ENCODE results near the gene APLP1.

DNA sequence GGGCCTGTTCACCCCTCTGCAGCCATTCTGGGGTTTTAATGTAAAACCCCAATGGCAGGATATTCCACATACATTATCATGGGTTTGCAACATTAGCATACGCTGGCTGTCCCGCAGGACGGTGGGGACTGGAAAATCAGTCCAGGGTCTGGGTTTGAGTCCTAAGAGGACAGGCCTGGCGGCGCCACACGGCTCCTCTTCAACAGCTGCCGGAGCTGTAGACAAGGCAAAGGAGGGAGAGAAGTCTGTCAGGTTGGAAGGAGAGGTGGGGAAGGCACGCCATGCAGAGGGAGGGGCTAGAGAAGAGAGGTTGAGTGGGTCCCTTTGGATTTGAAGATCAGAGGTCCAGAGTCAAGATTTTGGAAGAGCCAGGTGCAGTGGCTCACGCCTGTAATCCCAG is 20.0 kb downstream of the APLP1 start:
- TF ChIP-seq POLR2AphosphoS5 (IDR thresholded peaks at IDR 0.05; ENCODE audit: insufficient read depth in 1 of 2, low read depth in 1 of 2), result no peak
- TF ChIP-seq, protein P1, sequence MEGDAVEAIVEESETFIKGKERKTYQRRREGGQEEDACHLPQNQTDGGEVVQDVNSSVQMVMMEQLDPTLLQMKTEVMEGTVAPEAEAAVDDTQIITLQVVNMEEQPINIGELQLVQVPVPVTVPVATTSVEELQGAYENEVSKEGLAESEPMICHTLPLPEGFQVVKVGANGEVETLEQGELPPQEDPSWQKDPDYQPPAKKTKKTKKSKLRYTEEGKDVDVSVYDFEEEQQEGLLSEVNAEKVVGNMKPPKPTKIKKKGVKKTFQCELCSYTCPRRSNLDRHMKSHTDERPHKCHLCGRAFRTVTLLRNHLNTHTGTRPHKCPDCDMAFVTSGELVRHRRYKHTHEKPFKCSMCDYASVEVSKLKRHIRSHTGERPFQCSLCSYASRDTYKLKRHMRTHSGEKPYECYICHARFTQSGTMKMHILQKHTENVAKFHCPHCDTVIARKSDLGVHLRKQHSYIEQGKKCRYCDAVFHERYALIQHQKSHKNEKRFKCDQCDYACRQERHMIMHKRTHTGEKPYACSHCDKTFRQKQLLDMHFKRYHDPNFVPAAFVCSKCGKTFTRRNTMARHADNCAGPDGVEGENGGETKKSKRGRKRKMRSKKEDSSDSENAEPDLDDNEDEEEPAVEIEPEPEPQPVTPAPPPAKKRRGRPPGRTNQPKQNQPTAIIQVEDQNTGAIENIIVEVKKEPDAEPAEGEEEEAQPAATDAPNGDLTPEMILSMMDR (IDR thresholded peaks at IDR 0.05), result no peak
- no peak for TF ChIP-seq POLR2A (IDR thresholded peaks at IDR 0.05)
